ENCODE results near the gene TDP1.
"Not testable (repeated sequence)": the region's sequence is repeated elsewhere in the genome, so short reads cannot be mapped to it uniquely, and the experiment has no call there.

TDP1 gene

DNA sequence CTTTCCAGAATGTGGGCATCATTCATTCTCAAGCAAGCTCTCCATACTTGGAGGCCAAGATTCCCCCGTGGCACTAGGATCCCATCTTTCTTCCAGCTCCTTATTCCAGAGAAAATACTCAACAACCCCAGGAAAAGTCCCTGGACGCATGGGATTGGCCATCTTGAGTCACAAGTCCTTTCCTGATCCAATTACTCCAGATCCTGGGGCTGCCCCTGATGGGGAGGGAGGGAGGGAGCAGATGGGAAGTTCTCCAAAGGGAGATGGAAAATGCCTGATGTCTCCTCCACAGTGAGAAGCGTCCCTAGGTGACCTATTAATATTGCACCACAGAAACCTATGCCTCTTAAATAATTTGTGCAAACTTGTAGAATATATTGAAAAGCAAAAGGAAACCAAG, 93.7 kb downstream of the TDP1 start:
- no peak for DNase-seq (ENCODE audit: low spot score)

DNA sequence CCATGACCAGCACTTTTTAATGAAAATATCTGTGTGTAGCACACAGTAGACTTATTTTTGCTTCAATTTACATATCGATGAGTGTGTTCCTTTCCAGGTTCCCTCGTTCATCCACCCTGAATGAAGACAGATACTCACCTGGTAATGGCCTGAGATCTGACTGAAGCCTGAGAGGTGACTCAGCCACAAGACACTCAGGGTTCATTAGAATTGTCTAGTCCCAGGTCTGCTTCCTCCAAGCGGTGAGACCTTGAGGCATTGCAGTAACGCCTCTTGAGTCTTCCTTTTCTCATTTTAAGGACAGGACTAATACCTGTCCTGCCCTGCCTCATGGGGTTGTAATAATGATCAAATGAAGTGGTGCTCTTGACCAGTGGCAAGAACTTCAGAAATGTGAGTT, 94.5 kb downstream of the TDP1 start:
- no peak for DNase-seq (ENCODE audit: low spot score)

DNA sequence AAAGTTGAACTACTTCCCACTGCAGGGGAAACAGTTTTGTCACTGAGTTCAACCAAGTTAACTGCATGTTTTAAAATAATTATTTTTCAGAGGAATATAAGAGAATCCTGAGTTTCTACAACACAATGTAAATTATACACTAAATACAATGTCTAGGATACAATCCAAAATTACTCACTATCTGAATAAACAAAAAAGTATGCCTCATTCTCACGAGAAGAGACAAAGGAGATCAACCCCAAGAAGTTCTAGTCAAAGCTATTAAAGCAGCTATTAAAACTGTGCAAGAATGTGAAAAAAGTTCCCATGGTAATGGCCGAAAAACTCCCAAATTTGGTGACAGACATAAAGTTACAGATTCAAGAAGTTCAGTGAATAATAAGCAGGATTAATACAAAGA, 97.3 kb downstream of the TDP1 start:
- DNase-seq (ENCODE audit: low spot score) = no peak

DNA sequence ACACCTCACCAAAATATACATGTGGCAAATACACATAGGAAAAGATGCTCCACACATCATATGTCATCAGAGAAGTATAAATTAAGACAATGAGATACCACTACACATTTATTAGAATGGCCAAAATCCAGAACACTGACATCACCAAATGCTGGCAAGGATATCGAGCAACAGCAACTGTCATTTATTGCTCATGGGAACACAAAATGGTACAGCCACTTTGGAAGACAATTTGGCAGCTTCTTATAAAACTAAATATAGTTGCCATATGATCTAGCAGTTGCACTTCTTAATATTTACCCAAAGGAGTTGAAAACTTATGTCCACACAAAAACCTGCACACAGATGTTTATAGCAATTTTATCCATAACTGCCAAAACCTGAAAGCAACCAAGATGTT, 99.1 kb downstream of the TDP1 start:
- no peak for DNase-seq (ENCODE audit: low spot score)

DNA sequence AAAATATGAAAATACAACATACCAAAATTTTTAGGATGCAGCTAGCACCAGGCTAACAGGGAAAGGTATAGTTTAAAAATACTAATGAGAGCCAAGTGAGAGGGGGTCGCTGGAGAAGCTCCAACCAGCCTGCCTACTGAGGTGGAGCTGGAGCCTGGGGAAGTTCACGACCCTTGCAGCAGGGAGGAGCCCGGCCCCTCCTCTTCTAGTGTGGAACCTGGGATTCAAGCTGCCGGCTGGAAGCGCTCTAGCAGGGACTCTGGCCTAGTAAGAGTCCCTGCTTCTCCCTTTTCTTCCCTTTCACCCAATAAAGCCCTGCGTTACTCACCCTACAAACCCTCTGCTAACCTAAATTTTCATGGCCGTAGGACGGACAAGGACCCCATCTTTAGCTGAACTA, 101.1 kb downstream of the TDP1 start:
- DNase-seq (ENCODE audit: low spot score) = no peak

DNA sequence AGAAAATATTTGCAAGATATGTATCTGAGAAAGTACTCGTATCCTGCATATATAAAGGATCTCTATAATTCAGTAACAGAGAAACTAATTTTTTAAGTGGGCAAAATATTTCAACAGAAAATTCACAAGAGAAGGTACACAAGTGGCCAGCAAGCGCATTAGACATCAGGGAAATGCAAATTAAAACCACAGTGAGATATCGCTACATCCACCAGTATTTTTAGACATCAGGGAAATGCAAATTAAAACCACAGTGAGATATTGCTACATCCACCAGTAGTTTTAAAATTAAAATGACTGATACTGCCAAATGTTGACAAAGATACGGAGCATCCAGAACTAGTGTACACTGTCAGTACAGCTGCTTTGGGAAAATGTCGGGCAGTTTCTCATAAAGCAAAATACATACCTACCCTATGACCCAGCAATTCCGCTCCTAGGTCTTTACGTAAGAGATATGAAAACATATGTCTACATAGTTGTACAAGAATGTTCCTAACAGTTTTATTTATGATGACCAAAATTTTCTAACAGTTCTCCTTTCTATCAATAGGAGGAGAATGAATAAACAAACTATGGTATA, 103.2 kb downstream of the TDP1 start:
- DNase-seq (ENCODE audit: low spot score) = no peak

DNA sequence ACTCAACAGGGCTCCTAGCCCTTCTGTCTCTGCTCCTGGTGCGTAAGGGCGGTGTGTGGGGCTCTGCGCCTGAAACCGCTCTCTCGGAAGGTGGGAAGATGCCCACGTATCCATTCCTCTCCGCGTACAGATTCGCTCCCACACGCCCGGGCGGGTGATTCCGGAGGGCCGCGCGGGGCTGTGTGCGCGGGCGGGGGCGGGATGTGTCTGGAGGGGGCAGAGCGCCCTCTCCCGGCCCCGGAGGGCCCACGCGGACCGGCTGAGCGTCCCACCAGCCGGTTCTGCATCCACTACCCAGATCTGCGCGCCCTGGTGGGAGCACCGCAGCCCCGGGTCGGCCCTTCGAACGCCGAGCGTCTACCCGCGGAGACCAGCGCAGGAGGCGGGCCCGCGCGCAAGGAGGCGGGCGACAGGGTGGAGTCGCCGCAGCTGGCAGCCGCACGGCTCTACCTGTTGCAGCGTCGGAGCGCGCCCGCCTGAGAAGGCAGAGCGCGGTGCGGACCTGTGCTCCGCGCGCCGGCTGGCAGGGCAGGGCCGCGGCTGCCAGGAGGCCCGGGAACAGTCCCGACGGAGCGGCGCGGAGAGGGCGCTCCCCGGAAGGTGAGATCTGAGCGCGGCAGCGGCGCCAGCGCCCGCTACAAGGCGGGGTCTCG, 104.7 kb downstream of the TDP1 start:
- peak; percentile 74 for DNase-seq (ENCODE audit: low spot score)

DNA sequence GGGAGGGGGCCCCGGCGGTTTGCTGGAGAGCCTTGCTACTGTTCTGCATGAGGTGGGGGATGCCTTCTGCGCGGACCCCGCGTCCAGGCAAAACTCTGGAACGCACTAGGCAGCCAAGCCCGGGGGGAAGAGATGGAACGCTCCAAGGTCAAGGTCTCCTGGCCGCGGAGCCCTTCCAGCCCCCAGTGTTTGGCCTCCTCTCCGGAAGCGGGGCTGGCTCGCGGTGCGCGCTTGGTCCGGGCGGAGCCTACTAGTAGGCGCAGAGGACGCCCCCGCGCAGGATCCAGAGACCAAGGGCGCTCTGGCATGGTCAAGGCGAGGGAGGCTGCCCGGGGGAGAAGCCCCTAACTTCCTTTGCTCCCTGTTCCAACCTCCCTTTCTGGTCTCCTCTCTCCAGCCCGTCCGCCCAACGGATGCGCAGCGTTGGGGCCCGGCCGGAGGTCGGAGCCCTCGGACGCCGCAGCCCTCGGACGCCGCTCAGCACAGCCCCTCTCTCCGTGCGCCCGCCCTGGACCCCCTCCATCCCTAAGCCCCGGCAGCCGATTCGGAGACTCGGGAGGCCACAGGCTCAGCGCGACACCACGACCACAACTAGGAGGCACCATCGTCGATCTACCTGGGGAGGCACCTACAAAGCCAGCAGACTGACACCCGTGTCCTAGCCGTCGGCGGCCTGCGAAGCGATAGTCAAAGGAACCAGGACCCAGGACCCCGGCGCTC, 105.4 kb downstream of the TDP1 start:
- DNase-seq (ENCODE audit: low spot score) = peak; percentile 31

DNA sequence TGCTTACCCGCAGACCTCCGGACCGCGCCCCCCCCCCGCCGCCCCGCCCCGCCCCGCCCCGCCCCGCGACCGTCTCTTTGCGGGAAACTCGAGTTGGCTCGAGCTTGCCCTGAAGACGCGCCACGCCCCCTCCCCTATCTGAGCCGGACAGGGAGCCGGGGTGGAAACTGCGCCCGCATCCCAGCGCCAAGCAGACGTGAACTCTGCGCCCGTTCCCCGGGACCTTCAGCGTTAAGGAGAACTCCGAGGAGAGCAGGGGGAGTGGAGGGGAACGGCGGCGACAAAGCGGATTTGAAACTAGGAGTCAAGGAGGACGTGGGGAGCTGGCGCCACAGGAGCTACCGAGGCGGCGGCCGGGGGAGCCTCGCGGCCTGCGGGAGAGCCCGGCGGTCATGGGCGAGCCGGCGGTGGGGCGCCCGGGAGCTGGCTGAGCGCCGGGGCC, 106.0 kb downstream of the TDP1 start, which contains the start of gene KCNK13:
KCNK13 (plus strand) TSS at position 310 of the 442 bp plus-strand sequence. CDS start 212 bp downstream, outside the sequence.
- DNase-seq (ENCODE audit: low spot score) = peak; percentile 19

DNA sequence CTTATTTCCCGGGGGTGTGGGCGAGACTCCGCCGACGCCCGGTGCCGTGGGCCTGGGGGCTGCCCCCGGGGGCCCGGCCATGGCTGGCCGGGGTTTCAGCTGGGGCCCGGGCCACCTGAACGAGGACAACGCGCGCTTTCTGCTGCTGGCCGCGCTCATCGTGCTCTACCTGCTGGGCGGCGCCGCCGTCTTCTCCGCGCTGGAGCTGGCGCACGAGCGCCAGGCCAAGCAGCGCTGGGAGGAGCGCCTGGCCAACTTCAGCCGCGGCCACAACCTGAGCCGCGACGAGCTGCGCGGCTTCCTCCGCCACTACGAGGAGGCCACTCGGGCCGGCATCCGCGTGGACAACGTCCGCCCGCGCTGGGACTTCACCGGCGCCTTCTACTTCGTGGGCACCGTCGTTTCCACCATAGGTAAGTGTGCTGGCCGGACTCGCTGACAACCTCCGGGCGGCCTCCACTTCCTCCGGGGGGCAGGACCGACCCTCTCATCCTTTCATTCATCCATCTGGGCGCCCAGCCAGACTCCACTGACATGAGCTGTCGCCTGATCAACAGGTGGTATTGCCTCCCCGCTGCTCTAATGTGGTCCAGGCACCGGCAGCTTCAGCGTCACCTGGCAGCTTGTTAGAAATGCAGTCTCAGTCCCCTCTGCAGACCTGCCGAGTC, 106.5 kb downstream of the TDP1 start:
- no peak for DNase-seq (ENCODE audit: low spot score)

DNA sequence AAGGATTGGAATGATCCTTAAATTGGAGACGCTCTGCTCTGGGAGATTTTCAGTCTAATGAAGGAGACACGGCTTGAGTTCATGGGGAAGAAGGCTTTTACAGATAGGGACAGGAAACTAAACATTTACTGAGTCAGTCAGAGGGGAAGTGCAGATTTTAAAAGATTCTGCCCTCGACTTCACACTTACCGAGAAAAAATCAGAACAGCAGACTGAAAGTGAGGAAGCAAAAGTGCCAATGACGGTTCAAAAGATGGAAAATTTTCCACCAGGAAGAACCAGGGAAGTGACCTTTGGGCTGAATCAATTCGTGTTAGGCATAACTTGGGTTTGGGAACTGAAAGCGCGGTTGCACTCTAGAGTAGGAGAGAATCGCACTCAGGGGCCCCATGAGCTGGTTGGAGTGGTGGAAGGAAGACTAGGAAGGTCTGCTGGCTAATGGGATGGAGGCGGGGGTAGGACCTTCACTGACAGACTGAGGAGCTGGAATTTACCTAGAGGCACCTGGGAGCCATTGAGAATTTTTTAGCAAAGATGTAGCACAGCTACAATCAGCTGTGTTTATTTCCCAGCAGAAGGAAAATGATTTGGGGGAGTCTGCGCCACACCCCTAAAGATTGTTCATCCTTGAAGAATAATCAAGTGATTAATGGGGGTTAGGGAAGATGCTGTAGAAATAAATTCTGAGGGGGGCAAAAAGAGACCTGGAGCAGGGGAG, 107.3 kb downstream of the TDP1 start:
- DNase-seq (ENCODE audit: low spot score) = no peak

DNA sequence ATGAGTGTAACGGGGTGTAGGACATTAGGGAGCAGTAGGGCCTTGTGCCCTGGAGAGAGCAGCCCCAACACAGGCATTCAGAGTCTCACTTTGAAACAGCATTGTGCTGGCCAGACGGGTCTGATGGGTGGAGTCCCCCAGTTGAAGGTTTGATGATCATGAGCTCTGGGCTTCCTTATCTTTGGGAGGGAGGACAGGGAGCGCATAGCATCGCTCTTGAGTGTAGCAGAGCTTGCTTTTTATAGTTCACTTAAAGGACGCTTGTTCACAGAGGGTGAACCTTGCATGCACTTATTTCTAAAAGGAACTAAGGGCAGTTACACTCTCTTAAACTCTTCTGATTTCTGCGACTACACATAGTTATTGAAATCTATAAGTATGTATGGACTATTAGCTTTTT, 116.6 kb downstream of the TDP1 start:
- no peak for DNase-seq (ENCODE audit: low spot score)

DNA sequence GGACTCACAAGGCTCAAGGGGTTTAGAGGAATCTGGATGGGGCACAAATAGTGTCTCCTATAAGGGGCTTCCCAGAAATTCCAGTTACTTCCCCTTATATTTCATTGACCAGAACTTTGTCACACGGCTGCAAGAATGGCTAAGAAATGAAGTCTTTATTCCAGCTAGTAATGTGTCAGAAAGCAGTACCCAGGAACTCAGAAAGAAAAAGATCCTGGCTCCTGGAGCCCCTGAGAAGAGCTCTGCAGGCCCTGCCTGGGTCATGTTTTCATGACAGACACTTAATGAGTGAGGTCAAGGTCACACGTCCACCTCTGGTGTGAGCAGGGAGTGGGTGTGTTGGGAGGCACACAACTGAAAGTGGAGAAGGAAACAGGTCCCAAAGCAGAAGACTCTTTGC, 123.8 kb downstream of the TDP1 start:
- no peak for DNase-seq (ENCODE audit: low spot score)

DNA sequence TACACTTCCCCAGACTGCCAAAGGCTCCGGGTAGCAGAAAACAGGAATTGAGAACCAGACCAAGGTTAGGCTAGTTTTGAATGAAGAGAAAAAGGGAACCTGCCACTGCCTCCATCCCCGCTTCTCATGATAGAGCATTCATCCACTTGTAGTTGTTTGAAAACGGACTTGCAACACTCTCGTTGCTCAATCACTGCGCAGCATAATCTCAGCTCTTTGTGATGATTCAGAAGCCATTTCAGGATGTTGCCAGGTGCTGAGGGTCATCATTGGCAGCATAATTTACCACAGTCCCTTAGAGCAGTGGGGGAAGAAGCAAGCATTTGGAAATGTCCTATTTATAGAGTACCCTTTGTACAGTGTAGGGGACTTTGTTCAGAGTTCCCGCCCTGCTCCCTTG, 131.7 kb downstream of the TDP1 start:
- DNase-seq (ENCODE audit: low spot score) = no peak

DNA sequence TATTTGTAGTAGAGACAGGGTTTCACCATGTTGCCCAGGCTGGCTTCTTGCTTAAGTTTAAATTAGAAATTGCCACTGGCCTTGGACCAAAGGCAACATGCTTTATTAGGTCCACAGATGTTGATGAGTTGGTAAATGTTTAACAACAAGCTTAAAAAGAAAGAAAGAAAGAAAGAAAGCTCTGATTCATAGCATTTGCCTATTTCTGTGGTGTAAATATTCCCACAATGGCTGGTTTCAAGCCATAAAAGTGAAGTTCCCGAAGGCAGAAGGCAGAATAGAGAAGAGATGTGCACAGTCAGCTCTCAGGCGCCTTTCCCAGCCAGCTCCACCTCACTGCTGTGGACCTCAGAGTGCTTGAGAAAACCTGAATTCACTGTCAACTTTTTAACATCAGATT, 132.4 kb downstream of the TDP1 start:
- no peak for DNase-seq (ENCODE audit: low spot score)

DNA sequence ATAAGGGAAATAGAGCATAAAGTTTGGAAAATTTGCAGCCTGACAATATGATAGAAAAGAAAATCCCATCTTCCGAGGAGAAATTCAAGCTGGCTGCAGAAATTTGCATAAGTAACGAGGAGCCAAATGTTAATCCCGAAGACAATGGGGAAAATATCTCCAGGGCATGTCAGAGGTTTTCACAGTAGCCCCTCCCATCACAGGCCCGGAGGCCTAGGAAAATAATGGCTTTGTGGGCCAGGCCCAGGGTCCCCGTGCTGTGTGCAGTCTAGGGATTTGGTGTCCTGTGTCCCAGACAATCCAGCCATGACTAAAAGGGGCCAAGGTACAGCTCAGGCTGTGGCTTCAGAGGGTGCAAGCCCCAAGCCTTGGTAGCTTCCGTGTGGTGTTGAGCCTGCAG, 133.8 kb downstream of the TDP1 start:
- DNase-seq (ENCODE audit: low spot score) = not testable (repeated sequence)

DNA sequence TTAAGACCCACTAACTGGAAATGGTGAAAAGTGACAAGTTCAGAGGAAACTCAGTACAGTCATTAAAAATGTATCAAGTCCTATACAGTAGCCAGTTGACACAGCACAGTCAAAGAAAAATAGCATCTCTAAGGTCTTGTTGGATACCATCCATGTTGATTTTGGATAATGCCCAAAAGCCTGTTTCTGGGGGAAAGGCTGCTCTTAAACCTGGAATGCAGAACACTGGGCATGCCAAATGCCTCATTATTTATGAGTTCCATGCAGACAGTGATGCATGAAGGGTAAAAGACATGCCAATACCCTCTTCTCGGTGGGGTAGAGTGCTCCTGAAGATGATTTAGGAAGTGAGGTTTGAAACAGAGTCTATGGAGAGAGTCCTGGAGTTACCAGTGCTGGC, 135.7 kb downstream of the TDP1 start:
- no peak for DNase-seq (ENCODE audit: low spot score)

DNA sequence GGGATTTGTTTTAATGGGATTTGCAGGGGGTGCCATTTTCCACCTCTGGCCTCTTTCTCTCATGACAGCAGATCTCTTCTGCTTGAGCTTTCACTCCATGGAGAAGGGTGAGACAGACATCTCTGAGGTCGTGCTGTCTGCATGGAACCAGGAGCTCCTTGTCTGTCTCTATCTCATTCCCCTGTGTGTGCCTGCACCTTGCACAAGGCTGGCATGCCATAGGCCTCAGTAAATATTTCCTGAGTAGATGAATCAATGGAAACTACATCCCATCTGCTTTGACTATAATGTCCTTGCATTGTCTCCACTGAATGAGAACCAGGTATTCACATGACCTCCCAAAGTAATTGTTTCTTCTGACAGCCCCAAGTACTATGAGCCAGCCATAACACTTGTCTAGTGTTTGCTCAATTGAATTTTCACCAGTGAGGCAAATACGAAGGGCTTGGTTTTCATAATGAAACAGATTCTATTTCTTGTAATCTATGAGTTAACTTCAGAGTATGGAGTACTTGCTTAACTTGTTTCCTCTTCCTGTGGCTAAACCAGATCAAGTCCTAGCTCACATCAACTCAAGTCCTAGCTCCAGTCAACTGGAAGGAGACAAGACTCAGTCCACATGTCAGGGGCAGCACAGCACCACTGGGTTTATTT, 138.3 kb downstream of the TDP1 start:
- no peak for DNase-seq (ENCODE audit: low spot score)

Data from HuH-7.5 (cell line).